Endothelial cell of umbilical vein (primary cell): ENCODE results near the gene RETREG2. TPM values are rescaled to one million over a fixed set of nuclear protein-coding genes. Genes with fewer than 3 reads are reported as not detected.

Experiments used
- BruUV-seq: library from RNA; stranded (reverse); fragments of 400-500 nt; replicated peaks from 2 replicates; lab custom pipeline; 2021; lab: Mats Ljungman, UMichigan
- CTCF ChIA-PET: fragments of 300-600, 350-600 bp; sonication (Branson Sonifier 250); formaldehyde crosslinking; loops from one replicate; lab custom pipeline; 2021; ENCODE audit warnings: antibody characterized with exemption, inconsistent platforms; lab: Charles Lee
- POLR2A ChIA-PET: fragments of 300-600, 350-600 bp; sonication (Branson Sonifier 250); formaldehyde crosslinking; loops from one replicate; lab custom pipeline; 2021; ENCODE audit warnings: antibody characterized with exemption, inconsistent platforms; lab: Charles Lee
- DNase-seq: peaks from one replicate; pipeline ENCODE4 v3.0.0-alpha.2; 2011; ENCODE audit warnings: low read depth, low spot score
- FAIRE-seq: peaks from 2 replicates; lab custom pipeline; 2011; peaks lifted over from hg19 to GRCh38; lab: Jason Lieb, UNC
- H2AFZ ChIP-seq: 2 replicates; pipeline ENCODE4 v1.6.0; 2012; ENCODE audit warnings: low read depth, low read length, control low read depth, inconsistent platforms
- H3K27ac ChIP-seq: 2 replicates; pipeline ENCODE4 v1.5.1; 2011; ENCODE audit warnings: low read depth, mild to moderate bottlenecking, control low read depth, low read length, moderate library complexity; ENCODE audit not compliant: insufficient read depth
- H3K27me3 ChIP-seq, 2 experiments: 2 replicates each; pipeline versions ENCODE4 v1.6.0 to v1.6.1; 2011; ENCODE audit warnings: low read length in 2 of 2, mixed read lengths in 1 of 2; ENCODE audit not compliant: control insufficient read depth in 2 of 2, insufficient read depth in 2 of 2
- H3K36me3 ChIP-seq, 2 experiments: 2 replicates in 1 of 2; 3 replicates in 1 of 2; pipeline ENCODE4 v1.5.1; 2011; ENCODE audit warnings: low read length in 2 of 2, mild to moderate bottlenecking in 1 of 2, moderate library complexity in 1 of 2; ENCODE audit not compliant: control insufficient read depth in 2 of 2, insufficient read depth in 2 of 2; ENCODE audit errors: extremely low read depth in 1 of 2
- H3K4me1 ChIP-seq: 3 replicates; pipeline ENCODE4 v1.5.1; 2011; ENCODE audit warnings: mild to moderate bottlenecking, low read length; ENCODE audit not compliant: control insufficient read depth, insufficient read depth; ENCODE audit errors: extremely low read depth
- H3K4me2 ChIP-seq: 2 replicates; pipeline ENCODE4 v1.6.1; 2011; ENCODE audit warnings: low read length, control low read depth, mixed read lengths; ENCODE audit not compliant: insufficient read depth
- H3K4me3 ChIP-seq, 3 experiments: fragments of 200-600 bp in 1 of 3; sonication (generic), shearing (Covaris generic) in 1 of 3; replicated peaks in 1 of 3; 2 replicates each; pipeline ENCODE4 v1.5.1; 2011 to 2016; ENCODE audit warnings: control low read depth in 3 of 3, low read length in 3 of 3, mild to moderate bottlenecking in 2 of 3, inconsistent platforms in 1 of 3, low read depth in 1 of 3, moderate library complexity in 1 of 3; ENCODE audit not compliant: insufficient read depth in 1 of 3
- H3K79me2 ChIP-seq: 2 replicates; pipeline ENCODE4 v1.6.0; 2012; ENCODE audit warnings: low read length, inconsistent platforms; ENCODE audit not compliant: control insufficient read depth, insufficient read depth
- H3K9ac ChIP-seq: replicated peaks from 2 replicates; pipeline ENCODE3; 2011; ENCODE audit warnings: low read length, control low read depth; ENCODE audit not compliant: insufficient read depth; ENCODE audit errors: extremely low read depth
- H3K9me1 ChIP-seq: replicated peaks from 3 replicates; pipeline ENCODE4 v1.6.0; 2011; ENCODE audit warnings: mild to moderate bottlenecking, low read length; ENCODE audit not compliant: control insufficient read depth, insufficient read depth; ENCODE audit errors: extremely low read depth
- H3K9me3 ChIP-seq: replicated peaks from 2 replicates; pipeline ENCODE4 v1.5.1; 2012; ENCODE audit warnings: low read length, inconsistent platforms; ENCODE audit not compliant: control insufficient read depth, insufficient read depth
- H4K20me1 ChIP-seq: replicated peaks from 2 replicates; pipeline ENCODE3; 2011; ENCODE audit warnings: mild to moderate bottlenecking, low read length; ENCODE audit not compliant: control insufficient read depth, insufficient read depth; ENCODE audit errors: extremely low read depth
- CTCF ChIP-seq, 2 donors: IDR thresholded peaks; 1 replicate in 1 of 2; 2 replicates in 1 of 2; pipeline ENCODE4 v1.5.1; 2011; ENCODE audit warnings: low read length in 2 of 2, mild to moderate bottlenecking in 2 of 2, moderate library complexity in 2 of 2, control low read depth in 1 of 2, inconsistent platforms in 1 of 2, low read depth in 1 of 2; ENCODE audit not compliant: insufficient read depth in 1 of 2; ENCODE audit errors: extremely low read depth in 1 of 2
- EZH2 ChIP-seq: IDR thresholded peaks from 2 replicates; pipeline ENCODE4 v1.6.1; 2012; ENCODE audit warnings: borderline replicate concordance, low read depth, mild to moderate bottlenecking, moderate library complexity, low read length, inconsistent platforms; ENCODE audit not compliant: severe bottlenecking
- FOS ChIP-seq: IDR thresholded peaks from 2 replicates; pipeline ENCODE4 v1.6.1; 2011; ENCODE audit warnings: mild to moderate bottlenecking, low read length, moderate library complexity, borderline replicate concordance; ENCODE audit not compliant: insufficient read depth
- GATA2 ChIP-seq: IDR thresholded peaks from 2 replicates; pipeline ENCODE4 v1.7.0; 2011; ENCODE audit warnings: low read depth, mild to moderate bottlenecking, moderate library complexity, mixed read lengths, low read length; ENCODE audit not compliant: insufficient read length, insufficient read depth
- JUN ChIP-seq: IDR thresholded peaks from 2 replicates; pipeline ENCODE4 v1.6.1; 2011; ENCODE audit warnings: borderline replicate concordance, low read depth; ENCODE audit not compliant: insufficient read length, insufficient read depth
- MAX ChIP-seq: IDR thresholded peaks from 2 replicates; pipeline ENCODE4 v1.6.1; 2011; ENCODE audit not compliant: insufficient read depth, insufficient read length
- MYC ChIP-seq: IDR thresholded peaks from one replicate; pipeline ENCODE4 v1.6.1; 2011; ENCODE audit warnings: mild to moderate bottlenecking, low read depth, low read length
- POLR2A ChIP-seq: IDR thresholded peaks from 2 replicates; pipeline ENCODE4 v1.6.1; 2012; ENCODE audit warnings: low read depth, mild to moderate bottlenecking, control low read depth, low read length
- POLR2AphosphoS5 ChIP-seq: IDR thresholded peaks from 2 replicates; pipeline ENCODE4 v1.6.1; 2012; ENCODE audit warnings: low read depth, mild to moderate bottlenecking, control low read depth, low read length, moderate library complexity; ENCODE audit not compliant: insufficient read depth
- dilution Hi-C: fragments of 300-500 bp; cut with MboI; formaldehyde crosslinking; loops from one replicate; pipeline ENCODE4 v1.15.0; 2019; ENCODE audit warnings: low sequenced_read_pairs; ENCODE audit not compliant: extremely low pct_ligation_motif_present
- intact Hi-C: fragments of 100-400 bp; cut with micrococcal nuclease; formaldehyde crosslinking; loops from one replicate; pipeline ENCODE4 v1.10.0; 2022
- polyA plus RNA-seq, 4 experiments: library from polyadenylated mRNA; depleted of rRNA in 3 of 4; stranded (reverse) in 3 of 4; unstranded in 1 of 4; fragments of >200 nt; gene quantifications; 2 replicates each; pipeline versions ENCODE4 v1.2.1 to v1.2.3, GENCODE V29; 2011 to 2012; ENCODE audit warnings: missing spikeins in 1 of 4
- total RNA-seq: library from RNA; stranded (reverse); gene quantifications from 2 replicates; pipeline ENCODE4 v1.2.3, GENCODE V29; 2021

Gene RETREG2
- total and polyA plus RNA-seq, 2 donors (not counting 3 experiments of a cell fraction or from before 2014, with no cell fraction given), result 59.5 to 76.1 TPM

GRCh38 chr2:219129589-219129988 is 48.5 kb upstream of the RETREG2 start:
- Histone ChIP-seq H3K4me2 (no peak overlapping the region), H3K27ac (no peak overlapping the region), H3K4me1 (no peaks in the 10 kb centered on the region), H3K79me2 (no peaks in the 10 kb centered on the region), H3K4me3 (no peak overlapping the region), H3K9me1 (peaks cover 3% of the 10 kb centered on the region), H4K20me1 (no peaks in the 10 kb centered on the region), H3K36me3 (no peaks in the 10 kb centered on the region), H2AFZ (no peak overlapping the region), H3K9me3 (no peaks in the 10 kb centered on the region), H3K9ac (no peak overlapping the region), H3K27me3 (no peaks in the 10 kb centered on the region)
- dilution Hi-C loops (no loop called here), intact Hi-C loops (no loop called here)
- CTCF ChIA-PET, result interaction anchor here (0.7 to 4.6 kb wide), 5 partner anchors 10 to 100 kb away, joined by 3 to 22 read pairs (median 5); no protein-coding TSS in a partner anchor
- POLR2A ChIA-PET, result no interaction called here
- no peak for DNase-seq
- no peak for FAIRE-seq
- TF ChIP-seq CTCF (IDR thresholded peaks at IDR 0.05; ENCODE audit: extremely low read depth in 1 of 2, insufficient read depth in 1 of 2, low read depth in 1 of 2, low read length in 2 of 2) (no peak), EZH2 (no peak), GATA2 (no peak), MYC (no peak), JUN (no peak), POLR2A (no peak), MAX (no peak), POLR2AphosphoS5 (no peak), FOS (no peak)
- BruUV-seq, result no TSS peak
